C4-2B (cell line): Measurements from ENCODE around the gene LACTBL1.

Experiments
- H3K27ac ChIP-seq: fragments of 450-650 bp; 2 replicates; pipeline ENCODE4 v1.5.1; 2017
- CTCF ChIP-seq: fragments of 450-650 bp; conservative IDR thresholded peaks from 2 replicates; pipeline ENCODE4 v1.5.1; 2017; ENCODE audit warnings: mild to moderate bottlenecking
- ZFX ChIP-seq: fragments of 450-650 bp; IDR thresholded peaks from 2 replicates; pipeline ENCODE4 v1.6.1; 2017

Gene LACTBL1

DNA sequence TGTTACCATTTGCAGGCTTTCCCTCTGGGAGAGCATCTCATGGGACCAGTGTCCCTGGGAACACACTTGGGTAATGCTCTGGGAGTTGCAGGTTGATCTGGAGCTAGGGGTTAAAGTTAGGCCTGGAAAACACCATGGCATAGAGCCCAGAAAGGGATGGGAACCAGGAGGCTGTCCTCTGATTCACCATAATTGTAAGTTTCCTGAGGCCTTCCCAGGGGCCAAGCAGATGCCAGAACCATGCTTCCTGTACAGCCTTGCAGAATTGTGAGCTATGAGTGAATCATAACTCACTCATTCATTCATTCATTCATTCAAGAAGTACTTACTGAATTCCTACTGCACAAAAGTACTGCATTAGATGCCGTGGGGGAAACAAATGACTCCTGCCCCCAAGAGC is 50.0 kb downstream of the LACTBL1 start:
- TF ChIP-seq ZFX: no peak
- TF ChIP-seq CTCF: no peak
- H3K27ac ChIP-seq: no peak overlapping the region

GRCh38 chr1:22921452-22922126 is 51.1 kb downstream of the LACTBL1 start:
- no peak overlapping the region for H3K27ac ChIP-seq
- TF ChIP-seq ZFX (no peak), CTCF (no peak)

- H3K27ac ChIP-seq: no peak overlapping the region
- TF ChIP-seq CTCF (no peak), ZFX (no peak)
Measured at GRCh38 chr1:22920734-22921451, 51.8 kb downstream of the LACTBL1 start.

- TF ChIP-seq CTCF (no peak), ZFX (no peak)
Measured at GRCh38 chr1:22920026-22920733, 52.5 kb downstream of the LACTBL1 start.

DNA sequence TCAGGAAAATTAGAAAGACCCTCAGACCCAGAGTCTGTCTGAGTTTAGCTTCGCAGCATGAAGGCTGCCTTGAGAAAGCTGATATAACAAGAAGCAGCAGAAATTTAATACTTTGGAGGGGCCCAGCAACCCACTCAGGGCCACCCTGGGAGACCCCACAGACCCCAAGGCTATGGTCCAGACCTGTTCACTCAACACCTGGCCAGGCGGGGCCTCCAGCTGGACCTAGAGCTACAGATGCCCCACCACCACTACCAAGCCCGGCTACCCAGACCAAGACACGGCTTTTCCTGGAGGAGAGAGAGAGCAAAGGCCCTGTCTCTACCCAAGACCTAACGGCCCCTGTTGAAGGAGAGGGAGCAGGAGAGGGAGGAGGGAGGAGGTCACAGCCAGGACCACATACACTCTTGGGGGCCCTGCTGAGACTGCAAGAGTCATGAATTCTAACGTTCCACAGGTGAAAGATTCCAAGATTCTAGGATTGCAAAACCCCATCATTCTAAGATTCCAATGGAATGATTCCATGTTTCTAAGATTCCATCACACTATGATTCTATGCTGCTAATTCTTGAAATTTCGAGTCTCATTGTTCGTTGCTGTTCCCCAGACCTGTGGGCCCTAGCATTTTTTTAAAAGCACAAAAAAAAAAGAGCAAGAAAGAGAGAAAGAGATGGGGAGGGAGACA is 53.2 kb downstream of the LACTBL1 start:
- TF ChIP-seq CTCF (no peak), ZFX (no peak)
- no peak overlapping the region for H3K27ac ChIP-seq

More at GRCh38 chr1:22920026-22920733, 52.5 kb downstream of the LACTBL1 start:
- H3K27ac ChIP-seq: no peak overlapping the region

DNA sequence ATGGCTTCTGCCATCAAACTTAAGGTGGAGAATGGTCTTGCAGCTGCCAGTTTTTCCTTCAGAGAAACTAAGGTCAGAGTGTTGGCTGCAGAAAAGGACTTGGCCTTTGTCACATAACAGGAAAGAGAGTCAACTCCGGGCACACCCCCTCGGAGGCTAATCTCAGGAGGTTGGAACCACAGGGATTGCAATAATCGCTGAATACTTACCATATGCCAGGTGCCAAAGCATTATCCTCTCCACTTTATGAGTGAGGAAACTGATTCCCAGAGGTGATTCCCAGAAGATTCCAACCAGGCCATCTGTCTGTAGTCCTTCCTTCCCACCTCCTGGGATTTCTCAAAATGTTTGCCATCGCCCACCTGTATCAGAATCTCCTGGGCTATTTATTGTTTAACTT is 54.0 kb downstream of the LACTBL1 start:
- no peak overlapping the region for H3K27ac ChIP-seq
- TF ChIP-seq ZFX (no peak), CTCF (no peak)

GRCh38 chr1:22917989-22918388 is 54.7 kb downstream of the LACTBL1 start:
- no peak overlapping the region for H3K27ac ChIP-seq
- no peak for TF ChIP-seq CTCF
- no peak for TF ChIP-seq ZFX
